KMS-11 (cell line): ENCODE results near the gene CFAP46.

ENCODE experiments used
- H2AFZ ChIP-seq: fragments of 200-600 bp; sonication (generic); 2 replicates; pipeline ENCODE4 v1.6.1; 2016; ENCODE audit warnings: antibody characterized with exemption, mixed run types, low read depth
- H3K27ac ChIP-seq: fragments of 200-600 bp; sonication (generic); 2 replicates; pipeline ENCODE4 v1.6.1; 2016; ENCODE audit warnings: mild to moderate bottlenecking, mixed run types
- H3K27me3 ChIP-seq: fragments of 200-600 bp; sonication (generic); 2 replicates; pipeline ENCODE4 v1.6.1; 2017; ENCODE audit warnings: mild to moderate bottlenecking, low read depth, mixed run types, moderate library complexity; ENCODE audit not compliant: insufficient read depth
- H3K36me3 ChIP-seq: fragments of 200-600 bp; sonication (generic); 2 replicates; pipeline ENCODE4 v1.6.1; 2017; ENCODE audit warnings: mild to moderate bottlenecking, mixed run types; ENCODE audit not compliant: insufficient read depth
- H3K4me1 ChIP-seq: fragments of 200-600 bp; sonication (generic); 2 replicates; pipeline ENCODE4 v1.6.1; 2016; ENCODE audit warnings: mild to moderate bottlenecking, low read depth, mixed run types; ENCODE audit not compliant: poor library complexity, severe bottlenecking
- H3K4me2 ChIP-seq: fragments of 200-600 bp; sonication (generic); 2 replicates; pipeline ENCODE4 v1.7.0; 2016; ENCODE audit warnings: mild to moderate bottlenecking, mixed run types
- H3K4me3 ChIP-seq: fragments of 200-600 bp; sonication (generic); IDR thresholded peaks from 2 replicates; pipeline ENCODE4 v1.6.1; 2017; ENCODE audit warnings: low read depth, low read length, mixed read lengths; ENCODE audit not compliant: insufficient read depth
- H3K79me2 ChIP-seq: fragments of 200-600 bp; sonication (generic); 2 replicates; pipeline ENCODE4 v1.6.1; 2016; ENCODE audit warnings: low read depth, mixed run types; ENCODE audit not compliant: insufficient read depth
- H3K9ac ChIP-seq: fragments of 200-600 bp; sonication (generic); 2 replicates; pipeline ENCODE4 v1.6.1; 2016; ENCODE audit warnings: mild to moderate bottlenecking, mixed run types
- H4K20me1 ChIP-seq: fragments of 200-600 bp; sonication (generic); 2 replicates; pipeline ENCODE4 v1.6.1; 2016; ENCODE audit warnings: mild to moderate bottlenecking, mixed run types; ENCODE audit not compliant: insufficient read depth
- CTCF ChIP-seq: fragments of 200-600 bp; sonication (generic); conservative IDR thresholded peaks from 2 replicates; pipeline ENCODE4 v1.6.1; 2017; ENCODE audit warnings: low read depth, mild to moderate bottlenecking, antibody characterized with exemption, low read length, moderate library complexity, mixed read lengths

The CFAP46 gene

DNA sequence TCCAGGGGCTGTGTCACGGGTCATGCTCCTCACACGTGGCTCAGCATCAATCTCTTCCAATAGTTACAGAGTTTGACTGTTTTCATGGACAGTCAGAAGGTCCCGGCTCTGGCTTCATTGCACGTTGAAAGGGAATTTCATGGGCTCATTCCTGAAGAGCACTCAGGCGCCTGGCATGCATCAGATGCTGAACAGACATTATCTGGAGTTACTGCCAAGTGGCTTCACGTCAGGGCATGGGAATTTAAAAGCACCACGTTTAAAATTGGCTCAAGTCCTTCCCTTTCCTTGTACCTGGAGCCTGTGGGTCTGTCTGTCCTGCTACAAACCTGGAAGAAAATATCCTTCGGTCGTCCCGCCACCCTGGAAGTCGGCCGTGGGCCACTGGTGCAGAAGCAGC is 50.4 kb downstream of the CFAP46 start:
- Histone ChIP-seq H3K9ac (no peak overlapping the region), H3K27ac (no peak overlapping the region), H3K4me3 (no peak overlapping the region), H3K79me2 (no peaks in the 10 kb centered on the region), H3K4me2 (no peak overlapping the region), H4K20me1 (no peaks in the 10 kb centered on the region), H3K27me3 (peaks cover 30% of the 10 kb centered on the region; the same call in 1 of the 2 replicates), H3K36me3 (no peaks in the 10 kb centered on the region), H3K4me1 (no peaks in the 10 kb centered on the region), H2AFZ (no peak overlapping the region)
- TF ChIP-seq CTCF = no peak

GRCh38 chr10:132891368-132891767 is 51.0 kb downstream of the CFAP46 start:
- Histone ChIP-seq H3K4me2 (no peak overlapping the region), H3K27me3 (peaks cover 24% of the 10 kb centered on the region; the same call in 1 of the 2 replicates)

GRCh38 chr10:132890301-132890700 is 52.1 kb downstream of the CFAP46 start:
- no peak for TF ChIP-seq CTCF
- H2AFZ ChIP-seq = no peak overlapping the region
- H3K4me3 ChIP-seq = no peak overlapping the region
- H3K27me3 ChIP-seq = peaks cover 23% of the 10 kb centered on the region; the same call in 1 of the 2 replicates
- no peak overlapping the region for H3K27ac ChIP-seq
- no peaks in the 10 kb centered on the region for H3K4me1 ChIP-seq
- no peak overlapping the region for H3K9ac ChIP-seq
- no peak overlapping the region for H3K4me2 ChIP-seq
- no peaks in the 10 kb centered on the region for H3K79me2 ChIP-seq
- no peaks in the 10 kb centered on the region for H3K36me3 ChIP-seq
- H4K20me1 ChIP-seq = no peaks in the 10 kb centered on the region

More at GRCh38 chr10:132891368-132891767, 51.0 kb downstream of the CFAP46 start:
- H3K4me1 ChIP-seq = no peaks in the 10 kb centered on the region
- no peaks in the 10 kb centered on the region for H4K20me1 ChIP-seq
- H3K4me3 ChIP-seq = no peak overlapping the region
- TF ChIP-seq CTCF = no peak
- H3K36me3 ChIP-seq = no peaks in the 10 kb centered on the region
- H3K27ac ChIP-seq = no peak overlapping the region
- no peak overlapping the region for H2AFZ ChIP-seq
- no peak overlapping the region for H3K9ac ChIP-seq
- no peaks in the 10 kb centered on the region for H3K79me2 ChIP-seq

DNA sequence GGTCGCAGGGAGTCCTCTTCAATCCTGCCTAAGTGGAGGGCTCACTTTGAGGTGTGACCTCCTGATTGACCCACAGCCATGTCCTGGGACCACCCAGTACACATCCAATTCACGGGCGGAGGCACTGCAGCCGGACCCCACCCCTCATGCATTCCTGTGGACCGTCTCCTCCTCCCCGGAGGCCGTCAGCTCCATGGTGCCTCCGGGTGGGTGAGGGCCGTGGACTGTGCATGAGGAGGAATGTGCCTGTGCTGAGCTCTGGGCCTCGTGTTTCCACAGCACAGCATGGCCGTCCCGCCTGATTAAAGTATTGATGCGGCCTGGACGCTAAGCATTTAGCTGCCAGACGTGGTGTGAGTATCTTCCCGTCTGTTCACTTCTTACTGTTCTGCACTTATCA is 52.8 kb downstream of the CFAP46 start:
- peaks cover 24% of the 10 kb centered on the region; the same call in 1 of the 2 replicates for H3K27me3 ChIP-seq
- H3K4me1 ChIP-seq = no peaks in the 10 kb centered on the region
- no peak overlapping the region for H2AFZ ChIP-seq
- H3K4me3 ChIP-seq = no peak overlapping the region
- TF ChIP-seq CTCF = no peak
- H3K36me3 ChIP-seq = no peaks in the 10 kb centered on the region
- H4K20me1 ChIP-seq = no peaks in the 10 kb centered on the region
- H3K4me2 ChIP-seq = no peak overlapping the region
- no peaks in the 10 kb centered on the region for H3K79me2 ChIP-seq
- H3K27ac ChIP-seq = no peak overlapping the region
- no peak overlapping the region for H3K9ac ChIP-seq
